K562 (cell line): ENCODE measurements around the gene ATF6B. TPM values are rescaled to one million over a fixed set of nuclear protein-coding genes. Genes with fewer than 3 reads are reported as not detected.

ENCODE experiments used
- BRD4 ChIP-seq: fragments of 200-600 bp; sonication (generic); IDR thresholded peaks from 2 replicates; pipeline ENCODE4 v1.6.1; 2017; ENCODE audit warnings: inconsistent platforms
- CEBPB ChIP-seq: fragments of 450-650 bp; IDR thresholded peaks from 2 replicates; pipeline ENCODE4 v1.6.1; 2016; ENCODE audit warnings: missing genetic modification characterization, missing compliant biosample characterization
- CHCHD3 ChIP-seq: fragments of 250-450 bp; sonication (Bioruptor Pico); IDR thresholded peaks from 2 replicates; pipeline ENCODE4 v2.1.2; 2022; ENCODE audit warnings: mild to moderate bottlenecking
- HDAC2 ChIP-seq: fragments of 450-650 bp; IDR thresholded peaks from 2 replicates; pipeline ENCODE4 v1.6.1; 2016; ENCODE audit warnings: mild to moderate bottlenecking
- KDM2B ChIP-seq: fragments of 250-450 bp; sonication (Bioruptor Pico); IDR thresholded peaks from 2 replicates; pipeline ENCODE4 v1.8.0; 2021; ENCODE audit warnings: mild to moderate bottlenecking, moderate library complexity
- NR0B1 ChIP-seq: fragments of 450-650 bp; IDR thresholded peaks from one replicate; pipeline ENCODE4 v1.6.1; 2018; ENCODE audit warnings: mild to moderate bottlenecking, moderate library complexity; ENCODE audit not compliant: partially characterized antibody
- PCBP1 ChIP-seq: fragments of 200-400 bp; formaldehyde crosslinking; IDR thresholded peaks from 2 replicates; pipeline ENCODE4 v1.6.1; 2018; ENCODE audit warnings: mild to moderate bottlenecking, low read depth, low read length; ENCODE audit not compliant: poor library complexity, severe bottlenecking
- SP2 ChIP-seq: IDR thresholded peaks from 2 replicates; pipeline ENCODE4 v1.6.1; 2011; ENCODE audit warnings: mild to moderate bottlenecking, low read depth, low read length, moderate library complexity; ENCODE audit not compliant: poor library complexity, severe bottlenecking; ENCODE audit errors: extremely low read depth
- TEAD2 ChIP-seq: fragments of 450-650 bp; IDR thresholded peaks from 2 replicates; pipeline ENCODE4 v1.6.1; 2016; ENCODE audit warnings: missing genetic modification characterization, control low read depth, missing compliant biosample characterization
- ZNF445 ChIP-seq: fragments of 250-450 bp; sonication (Bioruptor Pico); IDR thresholded peaks from 2 replicates; pipeline ENCODE4 v1.4.0; 2020; ENCODE audit warnings: low read depth, mild to moderate bottlenecking, moderate library complexity
- ZNF699 ChIP-seq: fragments of 250-450 bp; sonication (Bioruptor Pico); IDR thresholded peaks from 2 replicates; pipeline ENCODE4 v1.8.0; 2021; ENCODE audit warnings: mild to moderate bottlenecking, moderate library complexity; ENCODE audit not compliant: insufficient replicate concordance
- ZNF764 ChIP-seq: fragments of 250-450 bp; sonication (Bioruptor Pico); IDR thresholded peaks from 2 replicates; pipeline ENCODE4 v1.4.0; 2020; ENCODE audit warnings: low read depth, mild to moderate bottlenecking, moderate library complexity
- polyA plus RNA-seq, 8 experiments: library from polyadenylated mRNA; depleted of rRNA in 4 of 8; stranded (reverse) in 5 of 8; unstranded in 3 of 8; fragments of >200 nt; fragmentation: Nextera tagmentation in 2 of 8; fragmentation: Illumina TruSeq in 1 of 8; extraction: Ambion mirVana in 2 of 8; extraction: Trizol in 1 of 8; gene quantifications; 2 replicates each; pipeline versions ENCODE4 v1.2.1 to v1.2.3, GENCODE V29; 2011 to 2014; ENCODE audit warnings: inconsistent platforms in 1 of 8, missing spikeins in 1 of 8
- total RNA-seq, 7 experiments: library from RNA; depleted of rRNA in 6 of 7; stranded (reverse); fragments of >200 nt in 6 of 7; fragmentation: Illumina TruSeq in 2 of 7; extraction: Trizol in 2 of 7; gene quantifications; 2 replicates each; pipeline versions ENCODE4 v1.2.1 to v1.2.3, GENCODE V29; 2011 to 2021; ENCODE audit warnings: low replicate concordance in 1 of 7
- TF ChIP-seq, protein P1 (sequence below): fragments of 450-650 bp; IDR thresholded peaks from 2 replicates; pipeline ENCODE4 v1.6.1; 2017; ENCODE audit warnings: antibody characterized with exemption, mild to moderate bottlenecking
- TF ChIP-seq, protein P2 (sequence below): sonication (generic); formaldehyde crosslinking; IDR thresholded peaks from 2 replicates; pipeline ENCODE4 v1.8.0; 2022; ENCODE audit warnings: missing genetic modification reagents, mild to moderate bottlenecking, moderate library complexity, borderline replicate concordance

ATF6B gene
- total and polyA plus RNA-seq, 9 of the 15 experiments (the other 6 are each of a cell fraction or from before 2014, with no cell fraction given): 20.7 to 131 (median 31.7) TPM

GRCh38 chr6:32127717-32128592 is at the start of gene ATF6B (continued):
- TF ChIP-seq ZNF764 (no peak), TEAD2 (tag) (no peak), KDM2B (CRISPR knock-in tag) (0 out of 2 replicates have a peak, but pooled peaks have one; percentile 43), CEBPB (tag) (no peak), NR0B1 (no peak), SP2 (peak; percentile 60), ZNF699 (CRISPR knock-in tag) (no peak), ZNF445 (CRISPR knock-in tag) (no peak), CHCHD3 (no peak), HDAC2 (0 out of 2 replicates have a peak, but pooled peaks have one; percentile 52), PCBP1 (no peak), BRD4 (no peak; the same call in 1 of the 2 replicates)
- TF ChIP-seq, protein P1, sequence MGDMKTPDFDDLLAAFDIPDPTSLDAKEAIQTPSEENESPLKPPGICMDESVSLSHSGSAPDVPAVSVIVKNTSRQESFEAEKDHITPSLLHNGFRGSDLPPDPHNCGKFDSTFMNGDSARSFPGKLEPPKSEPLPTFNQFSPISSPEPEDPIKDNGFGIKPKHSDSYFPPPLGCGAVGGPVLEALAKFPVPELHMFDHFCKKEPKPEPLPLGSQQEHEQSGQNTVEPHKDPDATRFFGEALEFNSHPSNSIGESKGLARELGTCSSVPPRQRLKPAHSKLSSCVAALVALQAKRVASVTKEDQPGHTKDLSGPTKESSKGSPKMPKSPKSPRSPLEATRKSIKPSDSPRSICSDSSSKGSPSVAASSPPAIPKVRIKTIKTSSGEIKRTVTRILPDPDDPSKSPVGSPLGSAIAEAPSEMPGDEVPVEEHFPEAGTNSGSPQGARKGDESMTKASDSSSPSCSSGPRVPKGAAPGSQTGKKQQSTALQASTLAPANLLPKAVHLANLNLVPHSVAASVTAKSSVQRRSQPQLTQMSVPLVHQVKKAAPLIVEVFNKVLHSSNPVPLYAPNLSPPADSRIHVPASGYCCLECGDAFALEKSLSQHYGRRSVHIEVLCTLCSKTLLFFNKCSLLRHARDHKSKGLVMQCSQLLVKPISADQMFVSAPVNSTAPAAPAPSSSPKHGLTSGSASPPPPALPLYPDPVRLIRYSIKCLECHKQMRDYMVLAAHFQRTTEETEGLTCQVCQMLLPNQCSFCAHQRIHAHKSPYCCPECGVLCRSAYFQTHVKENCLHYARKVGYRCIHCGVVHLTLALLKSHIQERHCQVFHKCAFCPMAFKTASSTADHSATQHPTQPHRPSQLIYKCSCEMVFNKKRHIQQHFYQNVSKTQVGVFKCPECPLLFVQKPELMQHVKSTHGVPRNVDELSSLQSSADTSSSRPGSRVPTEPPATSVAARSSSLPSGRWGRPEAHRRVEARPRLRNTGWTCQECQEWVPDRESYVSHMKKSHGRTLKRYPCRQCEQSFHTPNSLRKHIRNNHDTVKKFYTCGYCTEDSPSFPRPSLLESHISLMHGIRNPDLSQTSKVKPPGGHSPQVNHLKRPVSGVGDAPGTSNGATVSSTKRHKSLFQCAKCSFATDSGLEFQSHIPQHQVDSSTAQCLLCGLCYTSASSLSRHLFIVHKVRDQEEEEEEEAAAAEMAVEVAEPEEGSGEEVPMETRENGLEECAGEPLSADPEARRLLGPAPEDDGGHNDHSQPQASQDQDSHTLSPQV: no peak
- TF ChIP-seq, protein P2, sequence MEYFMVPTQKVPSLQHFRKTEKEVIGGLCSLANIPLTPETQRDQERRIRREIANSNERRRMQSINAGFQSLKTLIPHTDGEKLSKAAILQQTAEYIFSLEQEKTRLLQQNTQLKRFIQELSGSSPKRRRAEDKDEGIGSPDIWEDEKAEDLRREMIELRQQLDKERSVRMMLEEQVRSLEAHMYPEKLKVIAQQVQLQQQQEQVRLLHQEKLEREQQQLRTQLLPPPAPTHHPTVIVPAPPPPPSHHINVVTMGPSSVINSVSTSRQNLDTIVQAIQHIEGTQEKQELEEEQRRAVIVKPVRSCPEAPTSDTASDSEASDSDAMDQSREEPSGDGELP: peak; percentile 89; the same call in 1 of the 2 replicates
